Measurements from ENCODE around the gene ROPN1L.

ROPN1L gene

GRCh38 chr5:10445352-10445751 lies 3.7 kb downstream of the ROPN1L start:
- no peak for TF ChIP-seq CTCF (IDR thresholded peaks at IDR 0.05)

GRCh38 chr5:10446490-10446889 lies 4.8 kb downstream of the ROPN1L start:
- TF ChIP-seq CTCF (IDR thresholded peaks at IDR 0.05) = no peak

- TF ChIP-seq CTCF (IDR thresholded peaks at IDR 0.05) = no peak
Observed at GRCh38 chr5:10447041-10447440, 5.4 kb downstream of the ROPN1L start.

GRCh38 chr5:10448754-10449360 lies 7.2 kb downstream of the ROPN1L start:
- no peak for TF ChIP-seq CTCF (IDR thresholded peaks at IDR 0.05)

- no peak for TF ChIP-seq CTCF (IDR thresholded peaks at IDR 0.05)
Observed at GRCh38 chr5:10451137-10451824, 9.6 kb downstream of the ROPN1L start.

GRCh38 chr5:10452768-10453331 lies 11.2 kb downstream of the ROPN1L start:
- TF ChIP-seq CTCF (IDR thresholded peaks at IDR 0.05) = peak; percentile 77

- no peak for TF ChIP-seq CTCF (IDR thresholded peaks at IDR 0.05)
Observed at GRCh38 chr5:10453545-10453944, 11.9 kb downstream of the ROPN1L start.

All from LNCAP (cell line).